SK-N-SH (cell line): ENCODE measurements around the gene SEMA4B. TPM values are rescaled to one million over a fixed set of nuclear protein-coding genes. Genes with fewer than 3 reads are reported as not detected.

ENCODE experiments used
- CTCF ChIA-PET: fragments of 300-600, 350-600 bp; formaldehyde crosslinking; extraction: SDS; loops from one replicate; lab custom pipeline; 2021; lab: Yijun Ruan, JAX
- POLR2A ChIA-PET: fragments of 350-600 bp; sonication (Branson Sonifier 250); formaldehyde crosslinking; extraction: SDS; loops from one replicate; lab custom pipeline; 2020; ENCODE audit warnings: antibody characterized with exemption, inconsistent platforms; lab: Yijun Ruan, JAX
- DNase-seq: peaks from one replicate; pipeline ENCODE4 v3.0.0; 2012
- H2AFZ ChIP-seq: fragments of 200-600 bp; sonication (generic); 2 replicates; pipeline ENCODE4 v1.8.1; 2016; ENCODE audit warnings: antibody characterized with exemption, mild to moderate bottlenecking, low read depth
- H3F3A ChIP-seq: fragments of 200-600 bp; sonication (generic); replicated peaks from 2 replicates; pipeline ENCODE3; 2016; ENCODE audit warnings: antibody characterized with exemption, mild to moderate bottlenecking; ENCODE audit not compliant: insufficient read depth
- H3K27ac ChIP-seq, 2 experiments: fragments of 200-500 bp in 1 of 2; fragments of 200-600 bp in 1 of 2; sonication (Bioruptor generic) in 1 of 2; sonication (generic), shearing (Covaris generic) in 1 of 2; 2 replicates each; pipeline versions ENCODE4 v1.5.1 to v1.6.1; 2014 to 2016; ENCODE audit warnings: low read depth in 2 of 2, inconsistent platforms in 1 of 2, low read length in 1 of 2, mild to moderate bottlenecking in 1 of 2, mixed read lengths in 1 of 2
- H3K27me3 ChIP-seq: fragments of 200-600 bp; sonication (generic), shearing (Covaris generic); 2 replicates; pipeline ENCODE4 v1.6.1; 2016; ENCODE audit warnings: mixed run types; ENCODE audit not compliant: insufficient read depth
- H3K36me3 ChIP-seq, 2 experiments: fragments of 200-500 bp in 1 of 2; fragments of 200-600 bp in 1 of 2; sonication (Bioruptor generic) in 1 of 2; sonication (generic) in 1 of 2; replicated peaks in 1 of 2; 2 replicates each; pipeline versions ENCODE3 to v1.5.1; 2014 to 2016; ENCODE audit warnings: low read length in 1 of 2, mild to moderate bottlenecking in 1 of 2; ENCODE audit not compliant: insufficient read depth in 2 of 2, control insufficient read depth in 1 of 2
- H3K4me1 ChIP-seq, 2 experiments: fragments of 200-500 bp in 1 of 2; fragments of 200-600 bp in 1 of 2; sonication (Bioruptor generic) in 1 of 2; sonication (generic), shearing (Covaris generic) in 1 of 2; 2 replicates each; pipeline versions ENCODE4 v1.5.1 to v1.6.1; 2014 to 2016; ENCODE audit warnings: low read depth in 1 of 2, low read length in 1 of 2, mixed run types in 1 of 2; ENCODE audit not compliant: insufficient read depth in 2 of 2, control insufficient read depth in 1 of 2
- H3K4me2 ChIP-seq: fragments of 200-600 bp; sonication (generic), shearing (Covaris generic); 2 replicates; pipeline ENCODE4 v1.6.1; 2017; ENCODE audit warnings: mixed run types
- H3K4me3 ChIP-seq, 2 experiments: fragments of 200-500 bp in 1 of 2; fragments of 200-600 bp in 1 of 2; sonication (Bioruptor generic) in 1 of 2; sonication (generic), shearing (Covaris generic) in 1 of 2; 2 replicates each; pipeline versions ENCODE4 v1.5.1 to v1.8.1; 2014 to 2016; ENCODE audit warnings: low read depth in 2 of 2, inconsistent platforms in 1 of 2, low read length in 1 of 2, mild to moderate bottlenecking in 1 of 2, mixed read lengths in 1 of 2, moderate library complexity in 1 of 2
- H3K79me2 ChIP-seq: fragments of 200-600 bp; sonication (generic); 2 replicates; pipeline ENCODE4 v1.8.1; 2017; ENCODE audit warnings: mild to moderate bottlenecking; ENCODE audit not compliant: insufficient read depth
- H3K9ac ChIP-seq: fragments of 200-600 bp; sonication (generic); 2 replicates; pipeline ENCODE4 v1.6.1; 2017; ENCODE audit warnings: mixed run types
- H3K9me2 ChIP-seq: fragments of 200-600 bp; sonication (generic); 2 replicates; pipeline ENCODE4 v1.6.1; 2017; ENCODE audit warnings: mixed run types
- H3K9me3 ChIP-seq: fragments of 200-600 bp; sonication (generic); 2 replicates; pipeline ENCODE4 v1.6.1; 2017; ENCODE audit warnings: mixed run types, mild to moderate bottlenecking, moderate library complexity
- H4K20me1 ChIP-seq: fragments of 200-600 bp; sonication (generic); 2 replicates; pipeline ENCODE4 v1.6.1; 2017; ENCODE audit warnings: mild to moderate bottlenecking, mixed run types; ENCODE audit not compliant: insufficient read depth
- EZH2phosphoT487 ChIP-seq: fragments of 200-600 bp; sonication (generic); IDR thresholded peaks from 2 replicates; pipeline ENCODE4 v1.6.1; 2017; ENCODE audit warnings: low read depth, mixed run types, mild to moderate bottlenecking, antibody characterized with exemption, moderate library complexity, borderline replicate concordance
- FOXJ3 ChIP-seq: sonication (generic); formaldehyde crosslinking; IDR thresholded peaks from 2 replicates; pipeline ENCODE4 v1.5.1; 2020; ENCODE audit warnings: mild to moderate bottlenecking, missing genetic modification reagents
- GATA2 ChIP-seq: sonication (generic); formaldehyde crosslinking; IDR thresholded peaks from 2 replicates; pipeline ENCODE4 v1.5.0; 2020; ENCODE audit warnings: mild to moderate bottlenecking, missing genetic modification reagents
- JUND ChIP-seq: IDR thresholded peaks from 2 replicates; pipeline ENCODE4 v1.4.0; 2012
- NRF1 ChIP-seq: IDR thresholded peaks from 2 replicates; pipeline ENCODE4 v1.6.1; 2012; ENCODE audit warnings: low read depth, mild to moderate bottlenecking, low read length
- POLR2AphosphoS5 ChIP-seq: IDR thresholded peaks from 2 replicates; pipeline ENCODE4 v1.6.1; 2012; ENCODE audit warnings: low read depth, low read length
- RAD21 ChIP-seq: IDR thresholded peaks from 2 replicates; pipeline ENCODE4 v1.6.1; 2012; ENCODE audit warnings: mild to moderate bottlenecking, low read length
- REST ChIP-seq: IDR thresholded peaks from 2 replicates; pipeline ENCODE4 v1.6.1; 2012; ENCODE audit warnings: mild to moderate bottlenecking, low read depth, low read length, moderate library complexity
- RFX5 ChIP-seq: IDR thresholded peaks from 2 replicates; pipeline ENCODE4 v1.6.1; 2012; ENCODE audit warnings: mild to moderate bottlenecking, improper control_type of control experiment, low read length
- TCF12 ChIP-seq: IDR thresholded peaks from 2 replicates; pipeline ENCODE4 v1.4.0; 2012
- ZBTB33 ChIP-seq: IDR thresholded peaks from 2 replicates; pipeline ENCODE4 v1.4.0; 2012; ENCODE audit warnings: low read depth, borderline replicate concordance
- WGBS: methylation state at CpG from one replicate; pipeline ENCODE4 v1.1.6; 2017; ENCODE audit warnings: low lambda C conversion rate; 5-methylcytosine and 5-hydroxymethylcytosine counted together
- polyA plus RNA-seq, 3 experiments: library from polyadenylated mRNA; depleted of rRNA; stranded (reverse); fragments of >200 nt; gene quantifications; 2 replicates each; pipeline ENCODE4 v1.2.3, GENCODE V29; 2012
- TF ChIP-seq, protein P1 (sequence below): IDR thresholded peaks from 2 replicates; pipeline ENCODE4 v1.4.0; 2012; ENCODE audit warnings: low read depth
- TF ChIP-seq, protein P2 (sequence below): fragments of 200-600 bp; sonication (generic); IDR thresholded peaks from 2 replicates; pipeline ENCODE4 v1.6.1; 2017; ENCODE audit warnings: antibody characterized with exemption, mild to moderate bottlenecking, moderate library complexity

The SEMA4B gene
- polyA plus RNA-seq, 1 of the 3 experiments (the other 2 are of a cell fraction), result 38.9 TPM

DNA sequence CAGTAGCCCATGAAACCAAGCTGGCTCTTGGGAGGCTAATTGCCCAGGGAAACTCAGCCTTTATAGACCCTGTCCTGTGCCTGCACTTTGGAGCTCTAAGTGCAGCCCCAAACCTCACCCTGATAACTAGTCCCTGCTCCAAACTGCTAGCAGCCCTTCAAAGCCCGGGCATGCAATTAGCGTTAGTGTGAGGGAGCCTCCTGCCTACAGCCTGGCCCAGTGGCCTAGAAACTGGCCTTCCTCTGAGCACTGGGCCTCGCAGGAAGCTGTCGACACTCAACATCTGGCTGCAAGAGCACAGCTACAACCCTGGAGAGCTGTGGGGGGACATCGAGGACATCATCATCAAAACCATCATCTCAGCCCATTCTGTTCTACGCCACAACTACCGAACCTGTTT, 56.6 kb downstream of the SEMA4B start:
- Histone ChIP-seq H3K27me3 (no peaks in the 10 kb centered on the region), H3K9me3 (no peaks in the 10 kb centered on the region), H3K79me2 (no peaks in the 10 kb centered on the region), H3K9ac (no peak overlapping the region), H3K36me3 (no peaks in the 10 kb centered on the region)
- TF ChIP-seq, protein P1, sequence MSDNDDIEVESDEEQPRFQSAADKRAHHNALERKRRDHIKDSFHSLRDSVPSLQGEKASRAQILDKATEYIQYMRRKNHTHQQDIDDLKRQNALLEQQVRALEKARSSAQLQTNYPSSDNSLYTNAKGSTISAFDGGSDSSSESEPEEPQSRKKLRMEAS, result no peak
- TF ChIP-seq, protein P2, sequence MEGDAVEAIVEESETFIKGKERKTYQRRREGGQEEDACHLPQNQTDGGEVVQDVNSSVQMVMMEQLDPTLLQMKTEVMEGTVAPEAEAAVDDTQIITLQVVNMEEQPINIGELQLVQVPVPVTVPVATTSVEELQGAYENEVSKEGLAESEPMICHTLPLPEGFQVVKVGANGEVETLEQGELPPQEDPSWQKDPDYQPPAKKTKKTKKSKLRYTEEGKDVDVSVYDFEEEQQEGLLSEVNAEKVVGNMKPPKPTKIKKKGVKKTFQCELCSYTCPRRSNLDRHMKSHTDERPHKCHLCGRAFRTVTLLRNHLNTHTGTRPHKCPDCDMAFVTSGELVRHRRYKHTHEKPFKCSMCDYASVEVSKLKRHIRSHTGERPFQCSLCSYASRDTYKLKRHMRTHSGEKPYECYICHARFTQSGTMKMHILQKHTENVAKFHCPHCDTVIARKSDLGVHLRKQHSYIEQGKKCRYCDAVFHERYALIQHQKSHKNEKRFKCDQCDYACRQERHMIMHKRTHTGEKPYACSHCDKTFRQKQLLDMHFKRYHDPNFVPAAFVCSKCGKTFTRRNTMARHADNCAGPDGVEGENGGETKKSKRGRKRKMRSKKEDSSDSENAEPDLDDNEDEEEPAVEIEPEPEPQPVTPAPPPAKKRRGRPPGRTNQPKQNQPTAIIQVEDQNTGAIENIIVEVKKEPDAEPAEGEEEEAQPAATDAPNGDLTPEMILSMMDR, result no peak
- no peak for TF ChIP-seq RFX5
- no peak for TF ChIP-seq FOXJ3 (CRISPR knock-in tag)
- TF ChIP-seq REST, result no peak
- TF ChIP-seq RAD21, result no peak
- no peak for TF ChIP-seq NRF1
- TF ChIP-seq GATA2 (CRISPR knock-in tag), result no peak
- no peak for TF ChIP-seq TCF12
- TF ChIP-seq, all 33 proteins: peak for 0
- H3K4me2 ChIP-seq, result no peak overlapping the region
- H2AFZ ChIP-seq, result no peak overlapping the region
- no peaks in the 10 kb centered on the region for H3K4me1 ChIP-seq
- no peaks in the 10 kb centered on the region for H3K9me2 ChIP-seq
- POLR2A ChIA-PET, result no interaction called here
- no peak overlapping the region for H3K27ac ChIP-seq
- no peak for DNase-seq
- 90% methylated on average over 7 of the region's 7 CpGs for WGBS
- no peaks in the 10 kb centered on the region for H3F3A ChIP-seq
- no peaks in the 10 kb centered on the region for H4K20me1 ChIP-seq
- CTCF ChIA-PET, result interaction anchor here (1.1 kb wide), 1 partner anchor 43 kb away, joined by 3 read pairs; no protein-coding TSS in a partner anchor
- no peak overlapping the region for H3K4me3 ChIP-seq

- H3K27me3 ChIP-seq, result no peaks in the 10 kb centered on the region
- no peaks in the 10 kb centered on the region for H3K9me2 ChIP-seq
- H4K20me1 ChIP-seq, result no peaks in the 10 kb centered on the region
- H3K4me1 ChIP-seq, result peaks cover 0 to 4% of the 10 kb centered on the region in 2 experiments; a peak in 1 of 4 replicates
- H3K4me3 ChIP-seq, result no peak overlapping the region
- H3K36me3 ChIP-seq, result no peaks in the 10 kb centered on the region
- H3F3A ChIP-seq, result no peaks in the 10 kb centered on the region
- H3K4me2 ChIP-seq, result no peak overlapping the region
- ChIA-PET CTCF (no interaction called here), POLR2A (no interaction called here)
- WGBS, result 83% methylated on average over 5 of the region's 5 CpGs
- no peak overlapping the region for H3K9ac ChIP-seq
- no peak for DNase-seq
- H3K27ac ChIP-seq, result no peak overlapping the region
- H2AFZ ChIP-seq, result no peak overlapping the region
- H3K79me2 ChIP-seq, result no peaks in the 10 kb centered on the region
- H3K9me3 ChIP-seq, result no peaks in the 10 kb centered on the region
- no peak for TF ChIP-seq JUND
- TF ChIP-seq ZBTB33, result no peak
- no peak for TF ChIP-seq GATA2 (CRISPR knock-in tag)
- TF ChIP-seq RAD21, result no peak
- TF ChIP-seq, protein P1, result no peak
- TF ChIP-seq REST, result no peak
- no peak for TF ChIP-seq EZH2phosphoT487
- no peak for TF ChIP-seq NRF1
- TF ChIP-seq POLR2AphosphoS5, result no peak
- TF ChIP-seq, all 33 proteins: peak for 0
Measured at GRCh38 chr15:90259524-90259923, 58.4 kb downstream of the SEMA4B start.
